SW 1271 (cell line): Measurements from ENCODE around the gene CHRM5.
"Not testable (repeated sequence)": the region's sequence is repeated elsewhere in the genome, so short reads cannot be mapped to it uniquely, and the experiment has no call there.

Experiments used
- DNase-seq, 2 experiments: peaks; one replicate each; lab custom pipeline; 2025; lab: John Stamatoyannopoulos, UW

The CHRM5 gene

GRCh38 chr15:33987444-33987843 lies 19.1 kb downstream of the CHRM5 start:
- no peak for DNase-seq

GRCh38 chr15:33988384-33988783 lies 20.1 kb downstream of the CHRM5 start:
- no peak for DNase-seq

- peak in 1 of 2 experiments; percentile 1 for DNase-seq
Observed at GRCh38 chr15:33994005-33994615, 25.8 kb downstream of the CHRM5 start.

- DNase-seq: not testable (repeated sequence)
Observed at GRCh38 chr15:33995666-33996065, 27.4 kb downstream of the CHRM5 start.

- no peak for DNase-seq
Observed at GRCh38 chr15:34001536-34001935, 33.2 kb downstream of the CHRM5 start.

DNA sequence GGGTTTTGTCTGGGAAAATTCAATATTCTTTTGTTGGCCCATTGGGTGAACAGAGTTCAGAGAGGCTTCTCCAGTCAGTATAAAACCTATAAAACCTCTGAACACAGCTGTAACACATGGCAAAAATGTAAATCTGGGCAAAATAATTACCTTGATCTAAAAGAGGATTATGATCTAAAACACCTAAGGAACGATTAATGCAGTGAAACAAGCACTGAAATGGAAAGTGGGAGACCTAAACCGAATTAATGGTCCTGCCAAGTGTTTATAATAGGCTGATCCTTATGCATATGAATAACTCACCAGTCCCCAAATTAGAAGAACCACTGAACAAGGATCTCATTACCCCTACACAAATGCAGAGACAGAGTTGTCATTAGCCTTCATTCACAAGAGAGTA lies 38.1 kb downstream of the CHRM5 start:
- DNase-seq: no peak

DNA sequence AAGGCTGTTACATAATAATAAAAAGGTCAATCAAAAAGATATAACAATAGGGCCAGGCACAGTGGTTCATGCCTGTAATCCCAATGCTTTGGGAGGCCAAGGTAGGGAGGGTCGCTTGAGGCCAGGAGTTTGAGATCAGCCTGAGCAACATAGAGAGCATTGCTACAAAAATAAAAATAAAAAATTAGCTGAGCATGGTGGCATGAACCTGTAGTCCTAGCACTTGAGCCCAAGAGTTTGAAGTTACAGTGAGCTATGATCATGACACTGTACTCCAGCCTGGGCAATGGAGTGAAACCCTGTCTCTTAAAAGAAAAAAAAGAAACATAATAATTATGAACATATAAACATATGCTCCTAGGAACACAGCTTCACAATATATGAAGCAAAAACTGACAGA lies 41.4 kb downstream of the CHRM5 start:
- no peak for DNase-seq

DNA sequence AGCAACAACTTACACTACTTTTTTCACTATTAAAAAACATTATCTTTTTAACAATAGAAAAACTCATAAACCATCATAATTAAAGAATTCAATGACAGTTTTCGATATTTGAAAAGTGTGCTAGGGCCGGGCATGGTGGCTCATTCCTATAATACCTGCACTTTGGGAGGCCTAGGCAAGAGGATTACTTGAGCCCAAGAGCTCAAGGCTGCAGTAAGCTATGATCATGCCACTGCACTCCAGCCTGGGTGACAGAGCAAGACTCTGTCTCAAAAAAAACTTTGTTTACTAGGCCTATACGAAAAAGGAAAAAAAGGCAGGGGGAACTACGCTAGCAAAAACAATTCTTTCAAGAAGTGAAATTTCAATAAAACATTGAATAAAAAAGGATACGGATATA lies 42.6 kb downstream of the CHRM5 start:
- no peak for DNase-seq

DNA sequence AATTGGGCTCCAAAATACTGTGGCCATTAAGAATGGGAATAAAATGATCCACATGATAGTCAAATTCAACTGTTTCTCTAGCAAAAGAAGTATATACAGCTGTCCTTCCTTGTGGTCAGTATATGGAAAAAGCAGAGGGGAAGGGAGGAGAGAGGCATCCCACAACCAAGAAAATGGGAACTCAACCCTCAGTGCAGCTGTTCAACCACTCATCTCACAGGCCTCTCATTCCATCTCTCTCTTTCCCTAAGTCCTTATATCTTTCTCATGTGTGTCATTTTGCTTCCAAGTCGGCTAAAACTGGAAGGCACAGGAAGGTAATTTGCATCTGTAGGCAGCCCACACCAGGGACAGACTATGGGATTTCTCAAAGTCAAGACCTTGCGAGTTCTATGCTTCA lies 43.2 kb downstream of the CHRM5 start:
- DNase-seq: no peak

- no peak for DNase-seq
Observed at GRCh38 chr15:34012461-34013028, 44.2 kb downstream of the CHRM5 start.

GRCh38 chr15:34013746-34014145 lies 45.4 kb downstream of the CHRM5 start:
- no peak for DNase-seq

- DNase-seq: no peak
Observed at GRCh38 chr15:34014556-34014955, 46.3 kb downstream of the CHRM5 start.

GRCh38 chr15:34018021-34018645 lies 49.8 kb downstream of the CHRM5 start:
- DNase-seq: no peak

- not testable (repeated sequence) for DNase-seq
Observed at GRCh38 chr15:34018738-34019137, 50.4 kb downstream of the CHRM5 start.

- DNase-seq: no peak
Observed at GRCh38 chr15:34019369-34019990, 51.2 kb downstream of the CHRM5 start.

- DNase-seq: no peak
Observed at GRCh38 chr15:34023907-34024306, 55.6 kb downstream of the CHRM5 start.

GRCh38 chr15:34025252-34025651 lies 57.0 kb downstream of the CHRM5 start:
- DNase-seq: no peak

GRCh38 chr15:34027606-34028005 lies 59.3 kb downstream of the CHRM5 start:
- no peak for DNase-seq

- no peak for DNase-seq
Observed at GRCh38 chr15:34031987-34032760, 63.9 kb downstream of the CHRM5 start.

DNA sequence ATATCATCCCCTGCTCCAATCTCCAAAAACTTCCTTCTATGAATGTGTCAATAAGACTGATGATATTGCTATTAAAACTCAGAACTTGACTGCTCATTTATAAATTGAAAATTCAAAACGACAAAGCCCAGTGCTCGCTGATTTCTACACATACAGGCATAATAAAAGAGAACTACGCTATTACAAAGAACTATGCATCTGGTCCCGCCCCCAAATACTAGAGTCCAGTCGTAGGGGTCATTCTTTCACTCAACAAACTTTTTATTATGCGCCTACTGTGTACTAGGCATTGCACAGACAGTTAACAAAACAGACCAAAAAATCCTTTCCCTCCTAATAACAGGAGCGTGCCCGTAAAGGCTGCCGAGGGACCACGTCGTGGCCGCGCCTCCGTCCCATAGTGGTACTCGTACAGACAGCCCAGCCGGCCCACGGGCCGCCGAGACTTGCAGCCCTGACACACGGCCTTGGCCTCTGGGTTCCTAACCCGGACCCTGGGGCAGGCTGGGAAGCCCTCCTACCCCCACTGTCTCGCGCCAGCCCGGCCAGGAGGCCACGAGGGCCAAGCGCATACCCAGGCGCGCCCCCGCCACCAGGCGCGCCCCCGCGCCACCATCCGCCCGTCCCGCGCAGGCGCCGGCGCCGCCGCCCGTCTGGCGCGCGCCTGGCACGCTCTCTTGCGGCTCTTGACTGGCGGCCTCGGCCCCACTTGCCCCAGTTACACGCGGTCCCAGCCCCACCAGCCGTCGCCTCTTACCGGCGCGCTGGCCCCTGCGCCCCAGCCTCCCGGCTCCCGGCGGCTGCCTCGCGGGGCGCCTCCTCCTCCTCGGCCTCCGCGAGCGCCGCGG lies 70.0 kb downstream of the CHRM5 start:
- peak; percentile 19 to 48 for DNase-seq
